Measurements from ENCODE around the gene ALDH1A1.
"Not testable (repeated sequence)": the region's sequence is repeated elsewhere in the genome, so short reads cannot be mapped to it uniquely, and the experiment has no call there.

Gene ALDH1A1

GRCh38 chr9:72891043-72891442, 61.8 kb downstream of the ALDH1A1 start:
- no peak for DNase-seq

DNA sequence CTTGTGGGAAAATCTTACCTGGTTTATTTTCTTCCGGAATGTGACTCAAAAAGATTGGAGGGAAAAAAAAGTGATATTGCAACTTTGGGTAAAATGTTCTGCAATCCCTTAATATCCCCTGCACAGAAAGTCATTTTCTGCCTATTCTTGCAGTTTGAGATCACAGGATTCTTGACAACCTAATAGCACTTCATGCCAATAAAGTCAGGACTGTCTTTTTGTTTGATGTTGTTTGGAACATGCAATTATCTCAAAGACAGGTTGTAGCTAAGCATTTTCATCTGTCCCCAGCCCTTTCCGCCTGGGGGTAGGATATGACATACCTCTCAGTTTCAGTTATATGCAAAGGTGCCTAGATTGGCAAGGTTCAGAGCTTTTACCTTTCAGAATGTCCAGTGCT, 63.9 kb downstream of the ALDH1A1 start:
- no peak for DNase-seq

- no peak for DNase-seq
These were observed 64.8 kb downstream of the ALDH1A1 start for GRCh38 chr9:72888067-72888466.

GRCh38 chr9:72886386-72886785, 66.5 kb downstream of the ALDH1A1 start:
- DNase-seq = no peak

DNA sequence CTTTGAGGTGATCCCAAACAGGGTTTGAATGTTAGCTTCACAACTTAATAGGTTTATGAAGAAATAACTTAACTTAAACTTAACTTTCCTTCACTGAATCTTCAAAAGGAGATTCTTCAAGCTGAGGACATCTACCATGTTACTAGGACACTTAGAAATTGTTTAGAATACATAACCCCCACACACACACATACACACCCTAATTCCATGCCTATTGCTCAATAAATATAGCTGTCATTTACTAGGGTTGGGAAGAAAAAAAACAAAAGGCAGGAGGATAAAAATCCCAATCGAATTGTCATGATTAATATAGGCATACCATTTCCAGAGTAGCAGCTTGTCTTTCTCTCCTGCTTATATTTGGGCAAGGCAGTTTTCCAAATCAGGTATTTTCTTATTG, 68.3 kb downstream of the ALDH1A1 start:
- DNase-seq = no peak

DNA sequence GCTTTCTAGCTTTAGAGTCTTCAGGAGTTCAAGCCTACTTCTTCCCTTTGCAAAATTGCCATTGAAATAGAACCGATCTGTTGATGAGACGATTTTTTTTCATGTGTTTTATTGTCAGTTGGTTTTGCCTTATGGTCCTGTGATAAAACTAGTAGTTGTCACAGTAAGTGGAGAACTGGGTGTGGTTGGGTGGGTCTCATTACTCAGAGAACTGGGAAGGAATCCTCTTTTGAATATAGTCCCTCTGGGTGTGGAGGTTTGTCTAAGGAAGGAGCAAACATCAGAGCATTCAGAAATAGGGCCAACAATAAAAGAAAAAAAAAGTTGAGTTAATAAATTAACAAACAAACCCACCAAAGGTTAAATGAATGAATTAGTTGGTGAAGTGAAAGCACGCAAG, 69.0 kb downstream of the ALDH1A1 start:
- DNase-seq = no peak

- no peak for DNase-seq
These were observed 70.6 kb downstream of the ALDH1A1 start for GRCh38 chr9:72882117-72882775.

GRCh38 chr9:72880821-72881220, 72.0 kb downstream of the ALDH1A1 start:
- no peak for DNase-seq

DNA sequence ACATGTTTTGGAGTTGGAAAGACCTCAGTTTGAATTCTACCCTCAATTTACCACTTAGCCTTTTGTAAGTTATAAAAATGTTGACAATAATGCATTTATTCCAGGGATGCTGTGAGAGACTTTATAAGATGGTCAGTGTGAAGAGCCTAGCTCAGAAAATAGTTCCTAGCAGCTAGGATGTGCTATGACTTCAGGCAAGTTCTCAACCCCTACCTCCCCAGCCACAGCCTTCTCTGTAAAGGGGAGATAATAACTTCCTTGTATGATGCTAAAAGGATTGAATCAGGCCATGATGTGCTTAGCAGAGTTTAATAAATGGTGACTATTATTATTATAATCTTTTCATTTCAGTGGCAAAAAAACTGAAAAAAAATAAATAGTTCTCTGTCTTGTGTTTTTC, 77.6 kb downstream of the ALDH1A1 start:
- DNase-seq = no peak

GRCh38 chr9:72874344-72874743, 78.5 kb downstream of the ALDH1A1 start:
- no peak for DNase-seq

DNA sequence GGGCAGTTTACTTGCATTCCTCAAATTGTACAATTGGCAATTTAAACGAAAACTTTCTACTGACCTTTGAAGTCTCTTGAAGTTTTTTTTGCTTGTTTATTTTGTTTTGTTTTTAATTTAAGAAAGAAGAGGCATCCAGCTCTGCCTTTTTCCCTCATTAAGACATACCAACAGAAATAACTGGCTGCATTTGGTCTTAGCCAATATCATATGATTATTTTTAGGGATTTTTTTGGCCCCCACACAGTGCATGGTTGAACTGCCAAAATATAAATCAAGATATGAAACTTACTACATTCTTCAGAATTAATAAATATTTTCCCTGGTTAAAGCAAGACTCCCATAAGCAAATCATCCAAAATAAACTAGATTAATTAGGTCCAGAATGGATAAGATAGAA, 79.4 kb downstream of the ALDH1A1 start:
- no peak for DNase-seq

GRCh38 chr9:72872718-72873117, 80.1 kb downstream of the ALDH1A1 start:
- no peak for DNase-seq

- DNase-seq = no peak
These were observed 81.2 kb downstream of the ALDH1A1 start for GRCh38 chr9:72871685-72872084.

- DNase-seq = no peak
These were observed 88.5 kb downstream of the ALDH1A1 start for GRCh38 chr9:72864327-72864726.

- no peak for DNase-seq
These were observed 89.3 kb downstream of the ALDH1A1 start for GRCh38 chr9:72863456-72864094.

DNA sequence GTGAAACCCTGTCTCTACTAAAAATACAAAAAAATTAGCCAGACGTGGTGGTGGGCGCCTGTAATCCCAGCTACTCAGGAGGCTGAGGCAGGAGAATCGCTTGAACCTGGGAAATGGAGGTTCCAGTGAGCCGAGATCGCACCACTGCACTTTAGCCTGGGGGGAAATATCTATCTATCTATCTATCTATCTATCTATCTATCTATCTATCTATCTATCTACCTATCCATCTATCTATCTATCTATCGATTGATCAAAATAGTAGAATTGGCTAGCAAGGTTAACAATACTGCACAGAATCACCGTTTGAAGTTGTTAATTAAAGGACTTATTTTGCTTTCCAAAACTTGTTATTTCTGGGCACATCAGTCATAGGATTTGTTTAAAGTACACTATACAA, 90.1 kb downstream of the ALDH1A1 start:
- not testable (repeated sequence) for DNase-seq

DNA sequence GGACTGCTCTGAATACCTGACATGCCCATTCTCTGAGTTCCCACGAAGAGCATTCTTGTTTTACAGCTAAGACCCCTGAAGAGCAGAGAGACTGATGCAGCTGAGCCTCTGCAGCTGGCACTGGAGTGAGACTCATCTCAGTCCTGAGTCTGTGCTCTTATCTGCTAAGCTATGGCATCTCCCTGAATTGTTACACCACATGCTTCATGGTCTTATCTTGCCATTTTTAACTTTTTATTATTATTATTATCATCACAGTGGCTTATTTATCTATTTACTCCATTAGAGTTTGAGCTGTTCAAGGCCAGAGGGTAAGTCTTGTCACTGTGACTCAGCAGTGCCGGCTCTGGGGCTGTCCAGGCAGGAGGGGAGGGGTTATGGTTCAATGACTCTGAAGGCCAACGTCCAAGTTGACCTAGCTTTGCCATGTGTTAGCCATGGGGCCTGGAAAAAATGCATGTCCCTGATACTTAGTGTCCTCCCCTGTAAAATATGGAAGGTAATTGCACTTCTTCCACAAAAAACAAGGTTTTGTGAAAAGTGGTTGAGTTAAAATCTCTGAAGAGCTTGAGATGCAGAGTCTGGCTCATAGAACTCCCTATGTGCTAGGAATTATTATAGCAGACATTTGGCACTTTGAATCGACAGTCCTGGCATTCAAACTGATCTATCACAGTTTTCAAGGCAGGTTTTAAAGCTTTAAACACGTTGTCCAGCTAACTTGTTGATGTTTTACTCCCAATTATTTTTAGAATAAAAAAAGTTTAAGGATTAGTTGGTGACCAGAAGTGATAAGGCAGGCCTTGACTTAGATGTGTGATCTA, 94.6 kb downstream of the ALDH1A1 start:
- no peak for DNase-seq

DNA sequence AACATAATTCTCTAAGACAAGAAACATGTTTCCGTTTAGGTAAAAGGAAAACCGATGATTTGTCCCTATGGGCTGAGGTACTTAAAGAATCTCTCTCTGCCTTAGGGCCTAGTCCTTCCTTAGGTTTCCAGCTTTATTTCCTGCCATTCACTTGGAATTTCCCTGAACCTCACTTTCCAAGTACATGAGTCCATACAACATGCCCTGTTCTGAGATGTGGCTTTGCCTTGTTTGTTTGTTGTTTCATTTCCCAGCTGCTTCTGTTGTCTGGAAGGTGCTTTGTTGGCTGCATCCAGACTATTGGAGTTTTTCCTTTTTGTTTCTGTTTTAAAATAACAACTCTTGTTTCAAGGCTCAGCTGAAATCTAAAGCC, 95.2 kb downstream of the ALDH1A1 start:
- no peak for DNase-seq

DNA sequence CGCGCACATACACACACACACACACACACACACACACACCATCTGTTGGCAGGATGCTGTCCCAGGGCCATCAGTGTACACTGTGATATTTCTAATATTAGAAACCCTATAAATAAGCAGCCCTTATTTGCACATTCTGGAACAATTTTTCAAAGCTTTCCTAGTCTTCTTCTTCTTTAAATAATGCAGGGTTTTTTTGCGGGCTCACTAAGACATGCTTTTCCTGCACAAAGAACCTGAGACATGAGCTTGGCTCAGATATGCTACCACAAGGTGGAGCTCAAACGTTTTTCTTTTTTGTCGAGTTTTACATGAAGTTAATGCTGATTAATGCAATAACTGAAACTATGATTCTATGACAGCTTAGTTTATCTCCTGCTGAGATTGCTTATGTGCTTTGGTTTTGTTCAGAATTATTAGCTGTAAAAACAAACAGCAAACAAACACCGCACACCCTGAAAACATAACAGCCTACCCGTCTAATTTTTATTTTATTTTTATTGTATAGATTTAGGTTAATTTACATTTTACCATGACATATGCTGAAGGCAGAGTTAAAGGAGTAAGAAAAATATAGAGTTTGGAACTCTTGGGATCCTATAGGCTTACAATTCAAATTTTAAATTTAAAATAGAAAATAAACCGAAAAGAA, 95.8 kb downstream of the ALDH1A1 start:
- DNase-seq = no peak

GRCh38 chr9:72855890-72856523, 96.8 kb downstream of the ALDH1A1 start:
- no peak for DNase-seq

GRCh38 chr9:72855321-72855720, 97.5 kb downstream of the ALDH1A1 start:
- no peak for DNase-seq

All from right forelimb (tissue), 1 donor.